Smooth muscle cell of the brain vasculature (primary cell): ENCODE measurements around the gene PPP6R3.
"Not testable (repeated sequence)": the region's sequence is repeated elsewhere in the genome, so short reads cannot be mapped to it uniquely, and the experiment has no call there.

Experiments
- DNase-seq: peaks from one replicate; pipeline ENCODE4 v3.0.0-alpha.2; 2012; ENCODE audit warnings: low read depth, low spot score

Gene PPP6R3

GRCh38 chr11:68436162-68436888 lies 24.2 kb upstream of the PPP6R3 start:
- no peak for DNase-seq

- DNase-seq: no peak
These were observed 23.3 kb upstream of the PPP6R3 start for GRCh38 chr11:68436985-68437926.

GRCh38 chr11:68437927-68438657 lies 22.5 kb upstream of the PPP6R3 start:
- no peak for DNase-seq

GRCh38 chr11:68438658-68439259 lies 21.8 kb upstream of the PPP6R3 start:
- no peak for DNase-seq

GRCh38 chr11:68439355-68440065 lies 21.0 kb upstream of the PPP6R3 start:
- DNase-seq: no peak

GRCh38 chr11:68440224-68440623 lies 20.3 kb upstream of the PPP6R3 start:
- DNase-seq: peak; percentile 45

- DNase-seq: peak; percentile 56
These were observed 18.9 kb upstream of the PPP6R3 start for GRCh38 chr11:68441466-68442230.

GRCh38 chr11:68442433-68442832 lies 18.1 kb upstream of the PPP6R3 start:
- DNase-seq: no peak

GRCh38 chr11:68444566-68444965 lies 16.0 kb upstream of the PPP6R3 start:
- no peak for DNase-seq

- DNase-seq: no peak
These were observed 15.0 kb upstream of the PPP6R3 start for GRCh38 chr11:68445531-68446035.

- DNase-seq: no peak
These were observed 14.4 kb upstream of the PPP6R3 start for GRCh38 chr11:68446046-68446725.

- DNase-seq: peak; percentile 43
These were observed 13.3 kb upstream of the PPP6R3 start for GRCh38 chr11:68447015-68447801.

- DNase-seq: not testable (repeated sequence)
These were observed 12.6 kb upstream of the PPP6R3 start for GRCh38 chr11:68447914-68448313.

- DNase-seq: no peak
These were observed 11.9 kb upstream of the PPP6R3 start for GRCh38 chr11:68448604-68449011.

GRCh38 chr11:68449951-68450350 lies 10.6 kb upstream of the PPP6R3 start:
- DNase-seq: no peak

GRCh38 chr11:68450711-68451110 lies 9.8 kb upstream of the PPP6R3 start:
- DNase-seq: no peak

GRCh38 chr11:68454767-68455166 lies 5.8 kb upstream of the PPP6R3 start:
- DNase-seq: no peak

GRCh38 chr11:68455485-68455884 lies 5.1 kb upstream of the PPP6R3 start:
- no peak for DNase-seq
